Prostate gland (tissue), 2 donors: ENCODE data around the gene CMSS1.

ENCODE experiments used
- CTCF ChIP-seq, 4 experiments: fragments of 200-600 bp in 2 of 4; fragments of 450-650 bp in 2 of 4; sonication (generic) in 2 of 4; IDR thresholded peaks; 1 replicate in 3 of 4; 2 replicates in 1 of 4; pipeline ENCODE4 v1.5.1; 2016 to 2019; ENCODE audit warnings: antibody characterized with exemption in 4 of 4, mild to moderate bottlenecking in 2 of 4, moderate library complexity in 2 of 4
- POLR2A ChIP-seq: fragments of 450-650 bp; IDR thresholded peaks from one replicate; pipeline ENCODE4 v1.6.1; 2016; ENCODE audit warnings: antibody characterized with exemption, mild to moderate bottlenecking
- POLR2AphosphoS5 ChIP-seq: sonication (generic); formaldehyde crosslinking; IDR thresholded peaks from one replicate; pipeline ENCODE4 v1.6.1; 2017; ENCODE audit warnings: antibody characterized with exemption

GRCh38 chr3:99845999-99846398, 28.3 kb downstream of the CMSS1 start:
- no peak for TF ChIP-seq POLR2A
- no peak for TF ChIP-seq POLR2AphosphoS5
- TF ChIP-seq CTCF (IDR thresholded peaks at IDR 0.05) = no peak
